K562 (cell line): ENCODE measurements around the gene PFN2.

Source experiments
- NCOR1 ChIP-seq: fragments of 450-650 bp; IDR thresholded peaks from 2 replicates; pipeline ENCODE4 v1.6.1; 2016; ENCODE audit warnings: mild to moderate bottlenecking, moderate library complexity
- TRIM24 ChIP-seq, 2 experiments: fragments of 450-650 bp; IDR thresholded peaks; 2 replicates each; pipeline ENCODE4 v1.6.1; 2016
- TF ChIP-seq, protein P1 (sequence below), 3 experiments: IDR thresholded peaks in 2 of 3; conservative IDR thresholded peaks in 1 of 3; 2 replicates each; pipeline ENCODE4 v1.5.1; 2011 to 2012; ENCODE audit warnings: low read length in 3 of 3, mild to moderate bottlenecking in 3 of 3, control low read depth in 2 of 3, improper control_type of control experiment in 1 of 3, inconsistent platforms in 1 of 3, low read depth in 1 of 3, mixed read lengths in 1 of 3, moderate library complexity in 1 of 3; ENCODE audit not compliant: insufficient read depth in 2 of 3
- TF ChIP-seq, protein P2 (sequence below), 2 experiments: fragments of 450-650 bp in 1 of 2; IDR thresholded peaks; 2 replicates each; pipeline ENCODE4 v1.6.1; 2011 to 2017; ENCODE audit warnings: low read depth in 2 of 2, antibody characterized with exemption in 1 of 2, borderline replicate concordance in 1 of 2, low read length in 1 of 2, mild to moderate bottlenecking in 1 of 2, mixed read lengths in 1 of 2; ENCODE audit not compliant: control insufficient read depth in 1 of 2

DNA sequence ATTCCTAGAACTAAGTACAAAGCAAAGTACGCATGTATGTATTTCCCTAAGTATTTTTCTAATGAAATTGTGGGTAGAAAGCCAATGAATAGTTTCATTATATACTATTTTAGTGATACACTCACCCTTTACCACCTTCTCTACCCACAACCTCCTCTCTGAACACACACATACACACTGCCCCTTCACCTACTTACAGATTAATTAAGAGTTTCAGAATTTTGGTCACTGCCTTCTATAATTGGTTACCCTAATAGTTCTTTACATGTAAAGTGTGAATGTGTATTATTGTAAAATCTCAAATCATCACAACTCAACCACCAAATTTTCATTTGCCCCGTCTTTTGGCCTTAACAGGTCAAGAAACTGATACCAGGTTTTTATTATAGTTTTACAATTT, 7.2 kb downstream of the PFN2 start:
- TF ChIP-seq NCOR1 (no peak), TRIM24 (IDR thresholded peaks at IDR 0.05) (no peak)
- TF ChIP-seq, protein P1, sequence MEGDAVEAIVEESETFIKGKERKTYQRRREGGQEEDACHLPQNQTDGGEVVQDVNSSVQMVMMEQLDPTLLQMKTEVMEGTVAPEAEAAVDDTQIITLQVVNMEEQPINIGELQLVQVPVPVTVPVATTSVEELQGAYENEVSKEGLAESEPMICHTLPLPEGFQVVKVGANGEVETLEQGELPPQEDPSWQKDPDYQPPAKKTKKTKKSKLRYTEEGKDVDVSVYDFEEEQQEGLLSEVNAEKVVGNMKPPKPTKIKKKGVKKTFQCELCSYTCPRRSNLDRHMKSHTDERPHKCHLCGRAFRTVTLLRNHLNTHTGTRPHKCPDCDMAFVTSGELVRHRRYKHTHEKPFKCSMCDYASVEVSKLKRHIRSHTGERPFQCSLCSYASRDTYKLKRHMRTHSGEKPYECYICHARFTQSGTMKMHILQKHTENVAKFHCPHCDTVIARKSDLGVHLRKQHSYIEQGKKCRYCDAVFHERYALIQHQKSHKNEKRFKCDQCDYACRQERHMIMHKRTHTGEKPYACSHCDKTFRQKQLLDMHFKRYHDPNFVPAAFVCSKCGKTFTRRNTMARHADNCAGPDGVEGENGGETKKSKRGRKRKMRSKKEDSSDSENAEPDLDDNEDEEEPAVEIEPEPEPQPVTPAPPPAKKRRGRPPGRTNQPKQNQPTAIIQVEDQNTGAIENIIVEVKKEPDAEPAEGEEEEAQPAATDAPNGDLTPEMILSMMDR (IDR thresholded peaks at IDR 0.05 in 2 of 3, conservative IDR thresholded peaks at IDR 0.05 in 1 of 3; ENCODE audit: insufficient read depth in 2 of 3, low read depth in 1 of 3, low read length in 3 of 3), result no peak
- TF ChIP-seq, protein P2, sequence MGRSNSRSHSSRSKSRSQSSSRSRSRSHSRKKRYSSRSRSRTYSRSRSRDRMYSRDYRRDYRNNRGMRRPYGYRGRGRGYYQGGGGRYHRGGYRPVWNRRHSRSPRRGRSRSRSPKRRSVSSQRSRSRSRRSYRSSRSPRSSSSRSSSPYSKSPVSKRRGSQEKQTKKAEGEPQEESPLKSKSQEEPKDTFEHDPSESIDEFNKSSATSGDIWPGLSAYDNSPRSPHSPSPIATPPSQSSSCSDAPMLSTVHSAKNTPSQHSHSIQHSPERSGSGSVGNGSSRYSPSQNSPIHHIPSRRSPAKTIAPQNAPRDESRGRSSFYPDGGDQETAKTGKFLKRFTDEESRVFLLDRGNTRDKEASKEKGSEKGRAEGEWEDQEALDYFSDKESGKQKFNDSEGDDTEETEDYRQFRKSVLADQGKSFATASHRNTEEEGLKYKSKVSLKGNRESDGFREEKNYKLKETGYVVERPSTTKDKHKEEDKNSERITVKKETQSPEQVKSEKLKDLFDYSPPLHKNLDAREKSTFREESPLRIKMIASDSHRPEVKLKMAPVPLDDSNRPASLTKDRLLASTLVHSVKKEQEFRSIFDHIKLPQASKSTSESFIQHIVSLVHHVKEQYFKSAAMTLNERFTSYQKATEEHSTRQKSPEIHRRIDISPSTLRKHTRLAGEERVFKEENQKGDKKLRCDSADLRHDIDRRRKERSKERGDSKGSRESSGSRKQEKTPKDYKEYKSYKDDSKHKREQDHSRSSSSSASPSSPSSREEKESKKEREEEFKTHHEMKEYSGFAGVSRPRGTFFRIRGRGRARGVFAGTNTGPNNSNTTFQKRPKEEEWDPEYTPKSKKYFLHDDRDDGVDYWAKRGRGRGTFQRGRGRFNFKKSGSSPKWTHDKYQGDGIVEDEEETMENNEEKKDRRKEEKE (IDR thresholded peaks at IDR 0.05; ENCODE audit: borderline replicate concordance in 1 of 2, control insufficient read depth in 1 of 2, low read depth in 2 of 2, low read length in 1 of 2), result no peak
